GM18526 (cell line): ENCODE results near the gene RALA.

Experiments used
- POLR2A ChIP-seq: IDR thresholded peaks from 3 replicates; pipeline ENCODE4 v1.6.1; 2011; ENCODE audit not compliant: insufficient read length; ENCODE audit errors: extremely low read depth

Gene RALA

GRCh38 chr7:39686261-39686924, 63.0 kb downstream of the RALA start:
- no peak for TF ChIP-seq POLR2A

DNA sequence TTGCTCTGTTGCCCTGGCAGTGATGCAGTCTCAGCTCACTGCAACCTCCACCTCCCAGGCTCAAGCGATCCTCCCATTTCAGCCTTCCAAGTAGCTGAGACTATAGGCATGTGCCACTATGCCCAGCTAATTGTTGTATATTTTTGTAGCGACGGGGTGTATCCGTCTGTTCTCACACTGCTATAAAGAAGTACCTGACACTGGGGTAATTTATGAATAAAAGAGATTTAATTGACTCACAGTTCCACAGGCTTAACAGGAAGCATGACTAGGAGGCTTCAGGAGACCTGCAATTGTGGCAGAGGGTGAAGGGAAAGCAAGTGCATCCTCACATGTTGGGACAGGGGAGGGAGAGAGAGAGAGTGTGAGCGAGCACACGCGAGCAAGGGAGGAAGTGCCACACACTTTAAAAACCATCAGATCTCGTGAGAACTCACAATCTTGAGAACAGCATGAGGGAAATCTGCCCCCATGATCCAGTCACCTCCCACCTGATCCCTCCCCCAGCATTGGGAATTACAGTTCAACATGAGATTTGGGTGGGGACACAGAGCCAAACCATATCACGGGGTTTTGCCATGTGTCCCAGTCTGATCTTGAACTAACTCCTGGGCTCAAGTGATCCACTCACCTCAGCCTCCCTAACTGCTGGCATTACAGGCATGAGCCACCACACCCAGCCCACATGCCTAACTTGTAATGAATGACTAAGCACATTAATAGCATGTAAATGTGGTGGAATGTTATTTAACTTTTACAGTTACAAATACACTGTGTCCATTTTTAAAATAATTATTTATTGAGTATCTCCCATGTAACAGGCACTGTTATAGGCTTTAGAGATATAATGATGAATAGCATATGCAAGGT, 65.5 kb downstream of the RALA start:
- TF ChIP-seq POLR2A, result no peak

DNA sequence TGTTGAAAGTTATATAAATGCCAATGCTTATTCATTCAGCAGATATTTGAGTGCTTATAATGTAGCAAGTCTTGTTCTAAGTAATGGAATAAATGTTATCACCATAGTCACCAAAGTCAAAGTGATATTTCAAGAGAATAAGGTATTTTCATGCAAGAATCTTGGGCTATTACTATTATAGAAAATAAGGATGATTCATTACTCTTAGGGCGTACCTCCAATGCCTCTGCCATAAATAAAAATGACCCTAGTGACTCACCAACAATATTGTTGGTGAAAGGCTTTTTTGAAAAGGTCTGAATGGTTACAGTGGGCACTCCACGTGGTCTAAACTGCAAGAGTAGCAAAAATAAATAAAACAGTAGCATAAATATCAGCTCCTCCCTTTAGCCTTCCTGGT, 68.4 kb downstream of the RALA start:
- TF ChIP-seq POLR2A, result no peak

DNA sequence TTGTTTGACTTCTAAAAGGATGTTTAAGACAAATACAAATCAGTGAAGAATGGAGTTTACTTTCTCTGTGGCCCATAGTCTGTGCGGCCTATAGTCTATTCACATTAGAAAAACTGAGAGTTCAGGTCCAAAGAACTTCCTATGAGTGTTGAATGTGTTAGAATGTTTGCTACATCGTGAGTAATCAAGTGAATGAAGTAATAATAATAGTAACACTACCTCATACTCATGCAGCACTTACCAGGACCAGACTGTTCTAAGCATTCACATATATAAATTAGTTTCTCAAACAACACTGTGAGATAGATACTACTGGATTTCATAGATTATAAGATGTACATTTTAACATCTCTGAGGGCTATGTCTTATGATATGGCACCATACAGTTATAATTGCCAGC, 70.4 kb downstream of the RALA start:
- TF ChIP-seq POLR2A, result no peak

GRCh38 chr7:39695852-39696586, 72.6 kb downstream of the RALA start:
- no peak for TF ChIP-seq POLR2A

DNA sequence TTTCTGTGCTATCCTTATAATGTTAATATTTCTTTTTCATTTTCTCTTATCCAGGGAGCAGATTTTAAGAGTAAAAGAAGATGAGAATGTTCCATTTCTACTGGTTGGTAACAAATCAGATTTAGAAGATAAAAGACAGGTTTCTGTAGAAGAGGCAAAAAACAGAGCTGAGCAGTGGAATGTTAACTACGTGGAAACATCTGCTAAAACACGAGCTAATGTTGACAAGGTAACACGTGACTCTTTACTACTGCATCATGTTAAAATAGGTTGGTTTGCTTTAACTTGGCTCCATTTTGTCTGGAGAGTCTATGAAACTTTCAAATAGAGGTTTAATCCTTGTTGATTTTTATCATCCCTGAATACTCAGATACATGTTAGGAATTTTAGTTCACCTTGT, 73.3 kb downstream of the RALA start:
- TF ChIP-seq POLR2A, result no peak

- TF ChIP-seq POLR2A, result no peak
These were observed 74.1 kb downstream of the RALA start for GRCh38 chr7:39697483-39697882.

- TF ChIP-seq POLR2A, result no peak
These were observed 76.8 kb downstream of the RALA start for GRCh38 chr7:39700165-39700564.

DNA sequence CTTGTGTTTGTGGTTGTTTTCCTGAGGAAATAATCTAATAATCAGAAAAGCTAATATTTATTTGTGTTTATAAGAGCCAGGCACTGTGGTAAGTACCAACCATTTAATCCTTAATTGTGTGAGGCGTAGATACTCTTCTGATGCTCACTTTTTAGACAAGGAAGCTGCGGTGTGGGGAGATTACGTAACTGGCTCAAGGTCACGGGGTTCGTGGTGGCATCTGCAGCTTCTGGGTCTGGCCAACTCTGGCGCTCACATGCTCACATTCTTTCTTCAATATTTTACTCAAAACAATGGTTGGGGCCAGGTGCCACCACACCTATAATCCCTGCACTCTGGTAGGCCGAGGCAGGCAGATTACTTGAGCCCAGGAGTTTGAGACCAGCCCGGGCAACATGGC, 77.6 kb downstream of the RALA start:
- TF ChIP-seq POLR2A, result no peak

DNA sequence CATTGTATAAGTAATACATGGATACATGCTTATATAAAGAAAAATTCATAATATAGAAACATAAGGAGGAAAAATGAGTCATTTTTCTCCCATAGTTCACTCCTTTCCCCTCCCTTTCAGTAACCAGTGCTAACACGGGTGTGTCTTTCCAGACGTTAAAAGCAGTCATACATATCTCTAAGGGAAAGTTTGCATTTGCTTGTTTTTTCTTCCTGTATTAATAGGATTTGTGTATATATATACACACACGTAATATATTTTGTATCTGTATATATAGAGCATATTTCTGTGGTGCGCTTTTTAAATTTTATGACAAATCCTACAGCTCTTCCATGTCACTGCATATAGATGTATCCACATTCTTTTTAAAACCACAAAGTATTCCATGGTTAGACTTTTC, 78.8 kb downstream of the RALA start:
- no peak for TF ChIP-seq POLR2A

DNA sequence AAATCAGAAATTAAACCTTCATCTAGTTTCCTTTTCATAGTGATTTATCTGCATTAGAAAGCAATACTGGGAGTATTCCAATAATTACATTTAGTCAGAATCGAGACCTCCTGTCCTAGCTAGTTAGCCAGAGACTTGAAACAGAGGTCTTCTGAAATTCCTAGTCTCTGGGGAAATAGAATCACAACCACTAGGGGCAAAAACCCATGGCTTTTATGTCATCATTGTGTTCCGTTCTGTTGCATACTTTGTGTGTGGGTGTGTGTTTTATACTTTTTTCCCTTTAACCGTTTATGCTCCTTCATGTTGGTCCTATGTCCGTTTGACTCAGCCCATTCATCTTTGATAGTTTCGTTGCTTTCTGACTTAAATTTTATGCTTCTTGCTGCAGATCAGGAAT, 79.8 kb downstream of the RALA start:
- no peak for TF ChIP-seq POLR2A

GRCh38 chr7:39709029-39709428, 85.7 kb downstream of the RALA start:
- no peak for TF ChIP-seq POLR2A

- no peak for TF ChIP-seq POLR2A
These were observed 86.5 kb downstream of the RALA start for GRCh38 chr7:39709768-39710311.

GRCh38 chr7:39712751-39713150, 89.4 kb downstream of the RALA start:
- no peak for TF ChIP-seq POLR2A

DNA sequence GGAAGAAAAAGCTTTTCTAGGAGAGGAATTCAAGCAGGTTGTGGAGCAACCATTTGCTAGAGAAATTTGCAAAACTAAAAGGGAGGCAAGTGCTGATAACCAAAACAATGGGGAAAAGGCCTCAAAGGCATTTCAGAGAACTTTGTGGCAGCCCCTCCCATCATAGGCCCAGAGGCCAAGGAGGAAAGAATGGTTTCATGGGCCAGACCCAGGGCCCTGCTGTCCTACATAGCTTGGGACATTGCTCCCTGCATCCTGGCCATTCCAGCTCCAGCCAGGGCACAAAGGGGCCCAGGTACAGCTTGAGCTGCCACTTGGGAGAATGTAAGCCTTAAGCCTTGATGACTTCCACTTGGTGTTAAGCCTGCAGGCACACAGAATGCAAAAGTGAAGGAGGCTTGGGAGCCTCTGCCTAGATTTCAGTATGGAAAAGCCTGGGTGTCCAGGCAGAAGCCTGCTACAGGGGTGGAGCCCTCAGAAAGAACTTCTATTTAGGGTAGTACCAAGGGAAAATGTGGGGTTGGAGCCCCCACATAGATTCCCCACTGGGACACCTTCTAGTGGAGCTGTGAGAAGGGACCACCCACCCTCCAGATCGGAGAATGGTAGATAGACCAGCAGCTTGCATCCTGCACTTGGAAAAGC, 91.2 kb downstream of the RALA start:
- TF ChIP-seq POLR2A, result no peak
